RWPE2 (cell line): ENCODE data around the gene DDAH2.

ENCODE experiments used
- ATAC-seq: fragments of 200-7000 bp; cut with Tn5 transposase; 3 replicates; pipeline ENCODE4 v1.9.1; 2021; ENCODE audit warnings: low read depth
- DNase-seq: peaks from one replicate; pipeline ENCODE4 v3.0.0-alpha.2; 2020; ENCODE audit warnings: low spot score
- H3K27ac ChIP-seq: fragments of 450-650 bp; 2 replicates; pipeline ENCODE4 v1.5.1; 2017; ENCODE audit warnings: mild to moderate bottlenecking; ENCODE audit not compliant: poor library complexity, severe bottlenecking
- H3K27me3 ChIP-seq: fragments of 250-450 bp; sonication (Bioruptor Pico); 2 replicates; pipeline ENCODE4 v1.5.1; 2021; ENCODE audit warnings: mild to moderate bottlenecking, moderate library complexity; ENCODE audit not compliant: insufficient read depth, poor library complexity, severe bottlenecking
- H3K36me3 ChIP-seq: fragments of 250-450 bp; sonication (Bioruptor Pico); 2 replicates; pipeline ENCODE4 v1.5.1; 2020; ENCODE audit warnings: low read depth, mild to moderate bottlenecking, moderate library complexity
- H3K4me1 ChIP-seq: fragments of 250-450 bp; sonication (Bioruptor Pico); 2 replicates; pipeline ENCODE4 v1.5.1; 2021; ENCODE audit warnings: mild to moderate bottlenecking, moderate library complexity; ENCODE audit not compliant: insufficient read depth, poor library complexity, severe bottlenecking
- H3K4me3 ChIP-seq: fragments of 250-450 bp; sonication (Bioruptor Pico); 2 replicates; pipeline ENCODE4 v1.5.1; 2021; ENCODE audit warnings: mild to moderate bottlenecking, moderate library complexity; ENCODE audit not compliant: severe bottlenecking
- H3K9me3 ChIP-seq: fragments of 250-450 bp; sonication (Bioruptor Pico); 2 replicates; pipeline ENCODE4 v1.5.1; 2021; ENCODE audit warnings: mild to moderate bottlenecking, moderate library complexity; ENCODE audit not compliant: severe bottlenecking
- CTCF ChIP-seq: fragments of 450-650 bp; IDR thresholded peaks from one replicate; pipeline ENCODE4 v1.5.1; 2017; ENCODE audit warnings: mild to moderate bottlenecking, moderate library complexity; ENCODE audit not compliant: poor library complexity, severe bottlenecking

Gene DDAH2

GRCh38 chr6:31708224-31708623 is 20.9 kb downstream of the DDAH2 start:
- no peak for TF ChIP-seq CTCF
- H3K9me3 ChIP-seq = no peaks in the 10 kb centered on the region
- no peaks in the 10 kb centered on the region for H3K27me3 ChIP-seq
- no peaks in the 10 kb centered on the region for H3K36me3 ChIP-seq
- H3K27ac ChIP-seq = no peak overlapping the region
- H3K4me1 ChIP-seq = peaks cover 5% of the 10 kb centered on the region
- ATAC-seq (no peak), DNase-seq (no peak)
- H3K4me3 ChIP-seq = no peak overlapping the region

GRCh38 chr6:31707701-31708100 is 21.4 kb downstream of the DDAH2 start:
- DNase-seq (no peak), ATAC-seq (no peak)
- Histone ChIP-seq H3K27ac (no peak overlapping the region), H3K36me3 (no peaks in the 10 kb centered on the region), H3K9me3 (no peaks in the 10 kb centered on the region), H3K27me3 (no peaks in the 10 kb centered on the region), H3K4me3 (no peak overlapping the region), H3K4me1 (peaks cover 5% of the 10 kb centered on the region)
- no peak for TF ChIP-seq CTCF

- no peaks in the 10 kb centered on the region; the same call in 1 of the 2 replicates for H3K36me3 ChIP-seq
- DNase-seq (no peak), ATAC-seq (no peak)
- no peak within 1 kb of the TSS for H3K4me3 ChIP-seq
- no peaks in the 10 kb centered on the region for H3K9me3 ChIP-seq
- no peak for TF ChIP-seq CTCF
- peaks cover 5% of the 10 kb centered on the region for H3K4me1 ChIP-seq
- no peaks in the 10 kb centered on the region for H3K27me3 ChIP-seq
- H3K27ac ChIP-seq = no peak within 1 kb of the TSS
These were observed 22.5 kb downstream of the DDAH2 start, which contains the start of gene LY6G6F for GRCh38 chr6:31706599-31706998. Gene LY6G6F, plus strand, starts transcription at chr6:31706866. Its CDS starts 41 bp downstream, at chr6:31706907.

- no peak for TF ChIP-seq CTCF
- no peaks in the 10 kb centered on the region; the same call in 1 of the 2 replicates for H3K36me3 ChIP-seq
- H3K4me3 ChIP-seq = no peak overlapping the region
- no peaks in the 10 kb centered on the region for H3K27me3 ChIP-seq
- no peak for ATAC-seq
- no peaks in the 10 kb centered on the region for H3K9me3 ChIP-seq
- H3K27ac ChIP-seq = no peak overlapping the region
- DNase-seq = no peak
- no peaks in the 10 kb centered on the region for H3K4me1 ChIP-seq
These were observed 23.2 kb downstream of the DDAH2 start for GRCh38 chr6:31705931-31706330.

- H3K4me1 ChIP-seq = no peaks in the 10 kb centered on the region
- peaks cover 17% of the 10 kb centered on the region for H3K36me3 ChIP-seq
- TF ChIP-seq CTCF = no peak
- peak; percentile 93 for ATAC-seq
- H3K27me3 ChIP-seq = no peaks in the 10 kb centered on the region
- peak within 1 kb of the TSS; percentile 53 for H3K27ac ChIP-seq
- peak within 1 kb of the TSS; percentile 88 for H3K4me3 ChIP-seq
- no peaks in the 10 kb centered on the region for H3K9me3 ChIP-seq
- peak; percentile 98 for DNase-seq
These were observed 26.0 kb downstream of the DDAH2 start, which contains the start of gene ABHD16A for GRCh38 chr6:31702819-31703716. Gene ABHD16A, minus strand, starts transcription at chr6:31703324. Its CDS starts 43 bp downstream, at chr6:31703281.
